ENCODE results near the gene ZAP70.

The ZAP70 gene

GRCh38 chr2:97766567-97766966, 53.2 kb downstream of the ZAP70 start:
- Histone ChIP-seq H3K36me3 (ENCODE audit: insufficient read depth, low read length) (peaks cover 4% of the 10 kb centered on the region), H3K9me3 (ENCODE audit: low read depth, low read length) (no peaks in the 10 kb centered on the region), H3K4me3 (no peak overlapping the region), H3K27ac (no peak overlapping the region), H3K9ac (ENCODE audit: insufficient read length) (no peak overlapping the region)
- TF ChIP-seq FOXP2 (optimal IDR thresholded peaks at IDR 0.05; ENCODE audit: control extremely low read depth, extremely low read length, insufficient read depth) (no peak), POLR2AphosphoS5 (IDR thresholded peaks at IDR 0.05; ENCODE audit: borderline replicate concordance, low read depth, low read length) (no peak), EZH2 (IDR thresholded peaks at IDR 0.05) (no peak)
- DNase-seq (ENCODE audit: low read depth, low spot score) = no peak

DNA sequence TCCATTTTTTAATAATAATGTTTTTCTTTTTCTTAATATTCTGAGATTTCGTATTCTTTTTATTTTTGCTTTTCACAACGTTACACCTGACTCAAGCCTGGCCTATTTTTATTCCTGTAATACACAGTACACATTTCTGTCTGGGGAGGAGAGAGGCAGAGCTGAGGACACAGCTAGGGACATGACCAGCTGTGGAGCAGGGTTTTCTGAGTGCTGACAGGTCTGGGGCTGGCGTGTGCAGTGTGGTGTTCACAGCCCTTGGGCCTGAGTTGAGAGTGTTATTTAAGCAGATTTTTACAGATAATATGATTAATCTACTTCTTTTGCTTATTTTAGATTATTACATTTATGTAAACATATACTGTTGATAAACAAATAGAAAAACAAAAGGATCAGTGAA, 55.9 kb downstream of the ZAP70 start:
- TF ChIP-seq FOXP2 (optimal IDR thresholded peaks at IDR 0.05; ENCODE audit: control extremely low read depth, extremely low read length, insufficient read depth) (no peak), POLR2AphosphoS5 (IDR thresholded peaks at IDR 0.05; ENCODE audit: borderline replicate concordance, low read depth, low read length) (no peak), EZH2 (IDR thresholded peaks at IDR 0.05) (no peak)
- Histone ChIP-seq H3K9ac (ENCODE audit: insufficient read length) (no peak overlapping the region), H3K36me3 (ENCODE audit: insufficient read depth, low read length) (peaks cover 4% of the 10 kb centered on the region), H3K4me3 (no peak overlapping the region), H3K27ac (no peak overlapping the region), H3K9me3 (ENCODE audit: low read depth, low read length) (no peaks in the 10 kb centered on the region)
- no peak for DNase-seq (ENCODE audit: low read depth, low spot score)

- TF ChIP-seq FOXP2 (optimal IDR thresholded peaks at IDR 0.05; ENCODE audit: control extremely low read depth, extremely low read length, insufficient read depth) (no peak), EZH2 (IDR thresholded peaks at IDR 0.05) (no peak), POLR2AphosphoS5 (IDR thresholded peaks at IDR 0.05; ENCODE audit: borderline replicate concordance, low read depth, low read length) (no peak)
- no peak for DNase-seq (ENCODE audit: low read depth, low spot score)
- Histone ChIP-seq H3K36me3 (ENCODE audit: insufficient read depth, low read length) (peaks cover 4% of the 10 kb centered on the region), H3K9ac (ENCODE audit: insufficient read length) (no peak overlapping the region), H3K9me3 (ENCODE audit: low read depth, low read length) (no peaks in the 10 kb centered on the region), H3K4me3 (no peak overlapping the region), H3K27ac (no peak overlapping the region)
These were observed 56.3 kb downstream of the ZAP70 start for GRCh38 chr2:97769711-97770110.

- no peak for TF ChIP-seq EZH2 (IDR thresholded peaks at IDR 0.05)
- TF ChIP-seq POLR2AphosphoS5 (IDR thresholded peaks at IDR 0.05; ENCODE audit: borderline replicate concordance, low read depth, low read length) = no peak
- TF ChIP-seq FOXP2 (optimal IDR thresholded peaks at IDR 0.05; ENCODE audit: control extremely low read depth, extremely low read length, insufficient read depth) = no peak
- Histone ChIP-seq H3K36me3 (ENCODE audit: insufficient read depth, low read length) (peaks cover 1% of the 10 kb centered on the region), H3K4me3 (no peak overlapping the region)
These were observed 57.1 kb downstream of the ZAP70 start for GRCh38 chr2:97770445-97770844.

GRCh38 chr2:97774425-97774824, 61.0 kb downstream of the ZAP70 start:
- DNase-seq (ENCODE audit: low read depth, low spot score) = no peak
- Histone ChIP-seq H3K36me3 (ENCODE audit: insufficient read depth, low read length) (no peaks in the 10 kb centered on the region), H3K27ac (no peak overlapping the region), H3K4me3 (no peak overlapping the region), H3K9me3 (ENCODE audit: low read depth, low read length) (no peaks in the 10 kb centered on the region), H3K9ac (ENCODE audit: insufficient read length) (no peak overlapping the region)
- TF ChIP-seq POLR2AphosphoS5 (IDR thresholded peaks at IDR 0.05; ENCODE audit: borderline replicate concordance, low read depth, low read length) (no peak), EZH2 (IDR thresholded peaks at IDR 0.05) (no peak), FOXP2 (optimal IDR thresholded peaks at IDR 0.05; ENCODE audit: control extremely low read depth, extremely low read length, insufficient read depth) (no peak)

More at GRCh38 chr2:97770445-97770844, 57.1 kb downstream of the ZAP70 start:
- no peak for DNase-seq (ENCODE audit: low read depth, low spot score)
- Histone ChIP-seq H3K9ac (ENCODE audit: insufficient read length) (no peak overlapping the region), H3K27ac (no peak overlapping the region), H3K9me3 (ENCODE audit: low read depth, low read length) (no peaks in the 10 kb centered on the region)

- no peak for TF ChIP-seq EZH2 (IDR thresholded peaks at IDR 0.05)
- no peak for TF ChIP-seq POLR2AphosphoS5 (IDR thresholded peaks at IDR 0.05; ENCODE audit: borderline replicate concordance, low read depth, low read length)
- TF ChIP-seq FOXP2 (optimal IDR thresholded peaks at IDR 0.05; ENCODE audit: control extremely low read depth, extremely low read length, insufficient read depth) = no peak
- no peak overlapping the region for H3K9ac ChIP-seq (ENCODE audit: insufficient read length)
- H3K36me3 ChIP-seq (ENCODE audit: insufficient read depth, low read length) = no peaks in the 10 kb centered on the region
- H3K9me3 ChIP-seq (ENCODE audit: low read depth, low read length) = no peaks in the 10 kb centered on the region
- H3K4me3 ChIP-seq = no peak overlapping the region
- no peak for DNase-seq (ENCODE audit: low read depth, low spot score)
- no peak overlapping the region for H3K27ac ChIP-seq
These were observed 61.7 kb downstream of the ZAP70 start for GRCh38 chr2:97775074-97775473.

DNA sequence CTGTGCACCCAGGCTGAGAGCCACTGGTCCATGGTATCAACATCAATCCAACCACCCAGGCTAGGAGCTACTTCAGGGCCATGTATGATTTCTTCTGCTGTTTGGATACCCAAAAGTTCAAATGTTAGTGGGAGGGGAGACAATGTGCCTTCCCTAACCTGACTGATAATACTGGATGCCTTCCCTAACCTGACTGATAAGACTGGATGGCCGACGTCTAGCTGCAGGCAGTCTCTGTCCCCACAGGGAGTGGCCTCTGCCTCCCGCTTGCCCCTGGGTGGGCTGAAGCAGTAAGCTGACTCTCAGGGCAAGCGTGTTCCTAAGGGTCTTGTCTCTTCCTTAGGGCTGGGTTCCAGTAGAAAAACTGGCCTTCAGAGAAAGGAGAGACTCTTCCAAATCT, 65.8 kb downstream of the ZAP70 start:
- no peaks in the 10 kb centered on the region for H3K36me3 ChIP-seq (ENCODE audit: insufficient read depth, low read length)
- H3K27ac ChIP-seq = no peak overlapping the region
- H3K4me3 ChIP-seq = no peak overlapping the region
- no peak for DNase-seq (ENCODE audit: low read depth, low spot score)
- no peaks in the 10 kb centered on the region for H3K9me3 ChIP-seq (ENCODE audit: low read depth, low read length)
- no peak for TF ChIP-seq EZH2 (IDR thresholded peaks at IDR 0.05)
- TF ChIP-seq POLR2AphosphoS5 (IDR thresholded peaks at IDR 0.05; ENCODE audit: borderline replicate concordance, low read depth, low read length) = no peak
- TF ChIP-seq FOXP2 (optimal IDR thresholded peaks at IDR 0.05; ENCODE audit: control extremely low read depth, extremely low read length, insufficient read depth) = no peak
- H3K9ac ChIP-seq (ENCODE audit: insufficient read length) = no peak overlapping the region

- no peak for DNase-seq (ENCODE audit: low read depth, low spot score)
These were observed 68.6 kb downstream of the ZAP70 start for GRCh38 chr2:97781981-97782380.

DNA sequence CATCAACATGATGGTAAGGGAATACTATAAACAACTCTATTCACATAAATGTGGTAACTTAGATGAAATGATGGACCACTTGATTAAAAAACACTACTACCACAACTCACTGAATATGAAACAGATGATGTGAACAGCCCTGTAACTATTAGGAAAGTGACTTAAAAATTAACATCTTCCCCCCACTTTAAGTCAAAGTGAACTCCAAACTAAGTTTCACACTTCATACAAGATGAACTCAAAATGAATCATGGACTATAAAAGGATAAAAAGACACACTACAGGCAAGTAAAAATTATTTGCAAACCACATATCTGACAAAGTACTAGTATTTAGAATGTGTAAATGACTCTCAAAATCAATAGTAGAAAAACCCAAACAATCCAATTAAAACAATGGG, 71.6 kb downstream of the ZAP70 start:
- no peaks in the 10 kb centered on the region for H3K36me3 ChIP-seq (ENCODE audit: insufficient read depth, low read length)
- no peak for DNase-seq (ENCODE audit: low read depth, low spot score)
- TF ChIP-seq POLR2AphosphoS5 (IDR thresholded peaks at IDR 0.05; ENCODE audit: borderline replicate concordance, low read depth, low read length) (no peak), EZH2 (IDR thresholded peaks at IDR 0.05) (no peak), FOXP2 (optimal IDR thresholded peaks at IDR 0.05; ENCODE audit: control extremely low read depth, extremely low read length, insufficient read depth) (no peak)
- no peak overlapping the region for H3K9ac ChIP-seq (ENCODE audit: insufficient read length)
- H3K9me3 ChIP-seq (ENCODE audit: low read depth, low read length) = no peaks in the 10 kb centered on the region
- H3K4me3 ChIP-seq = no peak overlapping the region
- H3K27ac ChIP-seq = no peak overlapping the region

More at GRCh38 chr2:97781981-97782380, 68.6 kb downstream of the ZAP70 start:
- H3K27ac ChIP-seq = no peak overlapping the region
- H3K9me3 ChIP-seq (ENCODE audit: low read depth, low read length) = no peaks in the 10 kb centered on the region
- H3K9ac ChIP-seq (ENCODE audit: insufficient read length) = no peak overlapping the region
- H3K4me3 ChIP-seq = no peak overlapping the region
- no peak for TF ChIP-seq POLR2AphosphoS5 (IDR thresholded peaks at IDR 0.05; ENCODE audit: borderline replicate concordance, low read depth, low read length)
- TF ChIP-seq FOXP2 (optimal IDR thresholded peaks at IDR 0.05; ENCODE audit: control extremely low read depth, extremely low read length, insufficient read depth) = no peak
- TF ChIP-seq EZH2 (IDR thresholded peaks at IDR 0.05) = no peak
- no peaks in the 10 kb centered on the region for H3K36me3 ChIP-seq (ENCODE audit: insufficient read depth, low read length)

Measured in SK-N-MC (cell line).